ENCODE measurements around the gene CASTOR1.

CASTOR1 gene

GRCh38 chr22:30297991-30298701 is 8.8 kb upstream of the CASTOR1 start:
- no peak for DNase-seq (ENCODE audit: low spot score)

GRCh38 chr22:30297276-30297990 is 8.1 kb upstream of the CASTOR1 start:
- DNase-seq (ENCODE audit: low spot score), result no peak

GRCh38 chr22:30296833-30297232 is 7.5 kb upstream of the CASTOR1 start:
- DNase-seq (ENCODE audit: low spot score), result no peak

GRCh38 chr22:30296324-30296723 is 7.0 kb upstream of the CASTOR1 start:
- no peak for DNase-seq (ENCODE audit: low spot score)

GRCh38 chr22:30295576-30295975 is 6.3 kb upstream of the CASTOR1 start:
- no peak for DNase-seq (ENCODE audit: low spot score)

- no peak for DNase-seq (ENCODE audit: low spot score)
Observed at GRCh38 chr22:30294830-30295229, 5.5 kb upstream of the CASTOR1 start.

GRCh38 chr22:30294066-30294465 is 4.8 kb upstream of the CASTOR1 start:
- DNase-seq (ENCODE audit: low spot score), result no peak

- DNase-seq (ENCODE audit: low spot score), result no peak
Observed at GRCh38 chr22:30293026-30293425, 3.7 kb upstream of the CASTOR1 start.

- DNase-seq (ENCODE audit: low spot score), result no peak
Observed at GRCh38 chr22:30292069-30292970, 3.0 kb upstream of the CASTOR1 start.

GRCh38 chr22:30291058-30291892 is 2.0 kb upstream of the CASTOR1 start:
- peak; percentile 85 for DNase-seq (ENCODE audit: low spot score)

- no peak for DNase-seq (ENCODE audit: low spot score)
Observed at GRCh38 chr22:30290342-30291057, 1.2 kb upstream of the CASTOR1 start.

- DNase-seq (ENCODE audit: low spot score), result no peak
Observed at GRCh38 chr22:30289980-30290313, 642 bp upstream of the CASTOR1 start.

- DNase-seq (ENCODE audit: low spot score), result no peak
Observed at GRCh38 chr22:30288419-30289140, 725 bp downstream of the CASTOR1 start.

GRCh38 chr22:30287648-30288418 is 1.5 kb downstream of the CASTOR1 start:
- peak; percentile 84 for DNase-seq (ENCODE audit: low spot score)

GRCh38 chr22:30286813-30287647 is 2.3 kb downstream of the CASTOR1 start:
- no peak for DNase-seq (ENCODE audit: low spot score)

GRCh38 chr22:30286331-30286730 is 3.0 kb downstream of the CASTOR1 start:
- DNase-seq (ENCODE audit: low spot score), result no peak

- no peak for DNase-seq (ENCODE audit: low spot score)
Observed at GRCh38 chr22:30285846-30286200, 3.5 kb downstream of the CASTOR1 start.

GRCh38 chr22:30285176-30285845 is 4.0 kb downstream of the CASTOR1 start:
- no peak for DNase-seq (ENCODE audit: low spot score)
